Esophagus squamous epithelium (tissue), 5 donors: ENCODE results near the gene KCNMB3. TPM values are rescaled to one million over a fixed set of nuclear protein-coding genes. Genes with fewer than 3 reads are reported as not detected.

ENCODE experiments used
- DNase-seq: peaks from one replicate; lab custom pipeline; 2025; lab: John Stamatoyannopoulos, UW
- H3K27ac ChIP-seq, 4 donors: fragments of 200-600 bp; sonication (generic); one replicate each; pipeline ENCODE4 v1.5.1; 2016 to 2019; ENCODE audit warnings: mild to moderate bottlenecking in 1 of 4
- H3K27me3 ChIP-seq, 4 donors: fragments of 200-600 bp; sonication (generic); 1 replicate in 3 of 4; 2 replicates in 1 of 4; pipeline versions ENCODE4 v1.5.1 to v1.6.0; 2017 to 2021; ENCODE audit warnings: antibody characterized with exemption in 1 of 4
- H3K36me3 ChIP-seq, 3 donors: fragments of 200-600 bp; sonication (generic); one replicate each; pipeline ENCODE4 v1.5.1; 2016 to 2019
- H3K4me1 ChIP-seq, 3 donors: fragments of 200-600 bp; sonication (generic); one replicate each; pipeline ENCODE4 v1.5.1; 2017 to 2019
- H3K4me3 ChIP-seq, 4 donors: fragments of 200-600 bp; sonication (generic); 1 replicate in 3 of 4; 2 replicates in 1 of 4; pipeline ENCODE4 v1.5.1; 2016 to 2019; ENCODE audit warnings: mild to moderate bottlenecking in 2 of 4, moderate library complexity in 1 of 4
- H3K9me3 ChIP-seq, 3 donors: fragments of 200-600 bp; sonication (generic); one replicate each; pipeline ENCODE4 v1.5.1; 2016 to 2019
- POLR2A ChIP-seq, 4 donors: fragments of 450-650 bp; IDR thresholded peaks; one replicate each; pipeline ENCODE4 v1.6.1; 2017; ENCODE audit warnings: antibody characterized with exemption in 4 of 4, mild to moderate bottlenecking in 4 of 4, moderate library complexity in 3 of 4
- WGBS, 2 donors: methylation state at CpG; one replicate each; pipeline ENCODE4 v1.1.5; 2018; 5-methylcytosine and 5-hydroxymethylcytosine counted together
- intact Hi-C: fragments of 100-400 bp; cut with DNase I; formaldehyde crosslinking; loops from one replicate; pipeline ENCODE4 v1.15.0; 2022
- total RNA-seq, 4 donors: library from RNA; depleted of rRNA; stranded (reverse); fragments of >200 nt; gene quantifications; one replicate each; pipeline ENCODE4 v1.1.0, GENCODE V29; 2016
- TF ChIP-seq, protein P1 (sequence below), 6 experiments: fragments of 450-650 bp in 4 of 6; fragments of 200-600 bp in 2 of 6; sonication (generic) in 2 of 6; IDR thresholded peaks; one replicate each; pipeline ENCODE4 v1.5.1; 2016 to 2019; ENCODE audit warnings: antibody characterized with exemption in 6 of 6, mild to moderate bottlenecking in 4 of 6, moderate library complexity in 4 of 6
- donor health status: DM: yes; HTN: yes; CAD: no.

KCNMB3 gene
- total RNA-seq, 4 donors from 2014 or later, result 0.15 to 1.6 (median 1.2) TPM

DNA sequence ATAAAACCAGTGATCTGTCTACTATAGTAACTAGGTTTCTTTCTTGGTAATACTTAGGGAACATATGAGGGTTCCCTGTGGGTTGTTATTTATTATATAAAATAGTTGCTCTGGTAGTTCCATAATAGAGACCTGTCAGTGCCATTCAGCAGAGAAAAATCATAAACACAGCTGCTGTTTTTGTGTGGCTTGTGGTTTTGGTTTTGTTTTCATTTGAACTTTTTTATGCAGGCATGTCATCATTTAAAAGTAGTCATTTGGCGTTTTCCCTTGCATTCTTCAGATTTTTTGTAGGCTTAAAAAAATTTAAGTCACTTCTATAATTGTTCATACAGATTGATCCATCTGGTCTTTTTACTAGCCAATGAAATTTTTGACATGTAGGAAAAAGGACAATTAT is 54.8 kb downstream of the KCNMB3 start:
- intact Hi-C loops, result no loop called here
- no peak for DNase-seq
- Histone ChIP-seq H3K4me3 (no peak overlapping the region), H3K9me3 (no peaks in the 10 kb centered on the region), H3K27me3 (no peaks in the 10 kb centered on the region), H3K36me3 (peaks cover 0 to 9% (median 0%) of the 10 kb centered on the region in 3 donors), H3K4me1 (peaks cover 0 to 24% (median 5%) of the 10 kb centered on the region in 3 donors), H3K27ac (peak overlapping the region in 1 of 4 donors; percentile 6)
- TF ChIP-seq, protein P1, sequence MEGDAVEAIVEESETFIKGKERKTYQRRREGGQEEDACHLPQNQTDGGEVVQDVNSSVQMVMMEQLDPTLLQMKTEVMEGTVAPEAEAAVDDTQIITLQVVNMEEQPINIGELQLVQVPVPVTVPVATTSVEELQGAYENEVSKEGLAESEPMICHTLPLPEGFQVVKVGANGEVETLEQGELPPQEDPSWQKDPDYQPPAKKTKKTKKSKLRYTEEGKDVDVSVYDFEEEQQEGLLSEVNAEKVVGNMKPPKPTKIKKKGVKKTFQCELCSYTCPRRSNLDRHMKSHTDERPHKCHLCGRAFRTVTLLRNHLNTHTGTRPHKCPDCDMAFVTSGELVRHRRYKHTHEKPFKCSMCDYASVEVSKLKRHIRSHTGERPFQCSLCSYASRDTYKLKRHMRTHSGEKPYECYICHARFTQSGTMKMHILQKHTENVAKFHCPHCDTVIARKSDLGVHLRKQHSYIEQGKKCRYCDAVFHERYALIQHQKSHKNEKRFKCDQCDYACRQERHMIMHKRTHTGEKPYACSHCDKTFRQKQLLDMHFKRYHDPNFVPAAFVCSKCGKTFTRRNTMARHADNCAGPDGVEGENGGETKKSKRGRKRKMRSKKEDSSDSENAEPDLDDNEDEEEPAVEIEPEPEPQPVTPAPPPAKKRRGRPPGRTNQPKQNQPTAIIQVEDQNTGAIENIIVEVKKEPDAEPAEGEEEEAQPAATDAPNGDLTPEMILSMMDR (IDR thresholded peaks at IDR 0.05), result no peak
- no peak for TF ChIP-seq POLR2A (IDR thresholded peaks at IDR 0.05)
- WGBS, 2 donors, result 29 to 50% methylated on average over 1 of the region's 1 CpG

GRCh38 chr3:179194931-179195330 is 56.0 kb downstream of the KCNMB3 start:
- no peaks in the 10 kb centered on the region for H3K36me3 ChIP-seq
- TF ChIP-seq, protein P1 (IDR thresholded peaks at IDR 0.05), result no peak
- no peak for TF ChIP-seq POLR2A (IDR thresholded peaks at IDR 0.05)
- H3K4me1 ChIP-seq, result peaks cover 0 to 34% (median 5%) of the 10 kb centered on the region in 3 donors
- H3K27me3 ChIP-seq, result no peaks in the 10 kb centered on the region
- H3K4me3 ChIP-seq, result no peak overlapping the region
- intact Hi-C loops, result no loop called here
- H3K27ac ChIP-seq, result no peak overlapping the region
- DNase-seq, result no peak
- H3K9me3 ChIP-seq, result no peaks in the 10 kb centered on the region
- 76 to 81% methylated on average over 4 of the region's 4 CpGs for WGBS, 2 donors

Other genes starting within 250 kb of the KCNMB3 start
- gene ZMAT3, start 179.3 kb downstream of the KCNMB3 start, total RNA-seq, result 1 to 10 TPM; 5.3 to 9.2 (median 6.8) TPM
- 10 to 100 TPM; 10.6 to 20.8 (median 17.2) TPM for gene PIK3CA, start 102.8 kb downstream of the KCNMB3 start, total RNA-seq
- gene ZNF639, start 71.9 kb upstream of the KCNMB3 start, total RNA-seq, result 10 to 100 TPM; 10.0 to 43.6 (median 33.9) TPM
- gene MFN1, start 96.6 kb upstream of the KCNMB3 start, total RNA-seq, result 10 to 100 TPM; 25.2 to 55.3 (median 38.2) TPM
- gene GNB4, start 200.4 kb upstream of the KCNMB3 start, total RNA-seq, result 10 to 100 TPM; 10.4 to 30.3 (median 19.7) TPM